Neural cell (in vitro differentiated cells): ENCODE data around the gene EDIL3. TPM values are rescaled to one million over a fixed set of nuclear protein-coding genes. Genes with fewer than 3 reads are reported as not detected.

Source experiments
- H2AFZ ChIP-seq: fragments of 200-600, 300-800 bp; sonication (generic), shearing (Covaris generic); 2 replicates; pipeline ENCODE4 v1.6.0; 2014; ENCODE audit warnings: low read depth, mild to moderate bottlenecking, antibody characterized with exemption, low read length, moderate library complexity
- H3F3A ChIP-seq: fragments of 200-600 bp; shearing (Covaris generic); 2 replicates; pipeline ENCODE4 v1.6.1; 2016; ENCODE audit warnings: mild to moderate bottlenecking, moderate library complexity, mixed read lengths, antibody characterized with exemption, low read length; ENCODE audit not compliant: insufficient read depth, poor library complexity, severe bottlenecking
- H3K27ac ChIP-seq: fragments of 200-600, 300-800 bp; sonication (generic), shearing (Covaris generic); 2 replicates; pipeline ENCODE4 v1.5.1; 2014; ENCODE audit warnings: mild to moderate bottlenecking, low read length, moderate library complexity
- H3K27me3 ChIP-seq: fragments of 300-800, 200-600 bp; sonication (generic), shearing (Covaris generic); 2 replicates; pipeline ENCODE4 v1.6.0; 2014; ENCODE audit warnings: mild to moderate bottlenecking, low read depth, low read length, moderate library complexity; ENCODE audit not compliant: insufficient read depth
- H3K36me3 ChIP-seq: fragments of 300-800, 200-600 bp; sonication (generic), shearing (Covaris generic); 2 replicates; pipeline ENCODE4 v1.5.1; 2014; ENCODE audit warnings: mild to moderate bottlenecking, antibody characterized with exemption, low read length, moderate library complexity; ENCODE audit not compliant: insufficient read depth
- H3K4me2 ChIP-seq: fragments of 300-800, 200-600 bp; sonication (generic), shearing (Covaris generic); 2 replicates; pipeline ENCODE4 v1.6.0; 2014; ENCODE audit warnings: mild to moderate bottlenecking, low read length
- H3K4me3 ChIP-seq: fragments of 300-800, 200-600 bp; sonication (generic), shearing (Covaris generic); 2 replicates; pipeline ENCODE4 v1.5.1; 2014; ENCODE audit warnings: mild to moderate bottlenecking, low read length, moderate library complexity
- H3K79me2 ChIP-seq: fragments of 200-600 bp; shearing (Covaris generic); replicated peaks from 2 replicates; pipeline ENCODE4 v1.6.0; 2014; ENCODE audit warnings: mild to moderate bottlenecking, low read length, moderate library complexity; ENCODE audit not compliant: insufficient read depth
- H3K9ac ChIP-seq: fragments of 300-800, 200-600 bp; sonication (generic), shearing (Covaris generic); 2 replicates; pipeline ENCODE4 v1.6.1; 2016; ENCODE audit warnings: mild to moderate bottlenecking, low read length, mixed read lengths
- H3K9me2 ChIP-seq: fragments of 200-600 bp; shearing (Covaris generic); 2 replicates; pipeline ENCODE4 v1.6.1; 2016; ENCODE audit warnings: mild to moderate bottlenecking, low read length, mixed read lengths; ENCODE audit not compliant: insufficient read depth
- H3K9me3 ChIP-seq: fragments of 200-600, 300-800 bp; sonication (generic), shearing (Covaris generic); 2 replicates; pipeline ENCODE4 v1.6.1; 2016; ENCODE audit warnings: mild to moderate bottlenecking, mixed run types, low read length, moderate library complexity, mixed read lengths
- H4K20me1 ChIP-seq: fragments of 200-600 bp; shearing (Covaris generic); 2 replicates; pipeline ENCODE4 v1.6.1; 2016; ENCODE audit warnings: mild to moderate bottlenecking, mixed run types; ENCODE audit not compliant: insufficient read depth
- EP300 ChIP-seq: fragments of 450-650 bp; conservative IDR thresholded peaks from 2 replicates; pipeline ENCODE4 v1.6.1; 2014; ENCODE audit warnings: antibody characterized with exemption, mild to moderate bottlenecking, moderate library complexity; ENCODE audit not compliant: poor library complexity, severe bottlenecking
- EZH2 ChIP-seq: fragments of 200-600, 300-800 bp; shearing (Covaris generic), sonication (generic); IDR thresholded peaks from 2 replicates; pipeline ENCODE4 v1.6.1; 2014; ENCODE audit warnings: antibody characterized with exemption, low read length, borderline replicate concordance, mild to moderate bottlenecking; ENCODE audit not compliant: insufficient read depth, poor library complexity, severe bottlenecking
- MXI1 ChIP-seq: fragments of 450-650 bp; conservative IDR thresholded peaks from 2 replicates; pipeline ENCODE4 v1.6.1; 2014; ENCODE audit warnings: antibody characterized with exemption, mild to moderate bottlenecking; ENCODE audit not compliant: poor library complexity, severe bottlenecking
- POLR2AphosphoS5 ChIP-seq: IDR thresholded peaks from 2 replicates; pipeline ENCODE4 v1.6.1; 2012
- RAD21 ChIP-seq: fragments of 450-650 bp; conservative IDR thresholded peaks from 2 replicates; pipeline ENCODE4 v1.6.1; 2014; ENCODE audit warnings: antibody characterized with exemption, mild to moderate bottlenecking, moderate library complexity
- REST ChIP-seq: IDR thresholded peaks from 2 replicates; pipeline ENCODE4 v1.6.1; 2012; ENCODE audit warnings: borderline replicate concordance
- SMC3 ChIP-seq: fragments of 450-650 bp; conservative IDR thresholded peaks from 2 replicates; pipeline ENCODE4 v1.6.1; 2014; ENCODE audit warnings: antibody characterized with exemption, mild to moderate bottlenecking, moderate library complexity; ENCODE audit not compliant: poor library complexity
- TAF1 ChIP-seq: IDR thresholded peaks from 2 replicates; pipeline ENCODE4 v1.6.1; 2012; ENCODE audit warnings: low read depth
- polyA plus RNA-seq: library from polyadenylated mRNA; depleted of rRNA; stranded (reverse); fragments of >200 nt; gene quantifications from 2 replicates; pipeline ENCODE4 v1.2.3, GENCODE V29; 2014
- TF ChIP-seq, protein P1 (sequence below): fragments of 450-650 bp; IDR thresholded peaks from 2 replicates; pipeline ENCODE4 v1.5.1; 2014; ENCODE audit warnings: antibody characterized with exemption, mild to moderate bottlenecking, moderate library complexity; ENCODE audit not compliant: poor library complexity, severe bottlenecking

Gene EDIL3
- polyA plus RNA-seq, 1 donor from 2014 or later, result 6.1 TPM

DNA sequence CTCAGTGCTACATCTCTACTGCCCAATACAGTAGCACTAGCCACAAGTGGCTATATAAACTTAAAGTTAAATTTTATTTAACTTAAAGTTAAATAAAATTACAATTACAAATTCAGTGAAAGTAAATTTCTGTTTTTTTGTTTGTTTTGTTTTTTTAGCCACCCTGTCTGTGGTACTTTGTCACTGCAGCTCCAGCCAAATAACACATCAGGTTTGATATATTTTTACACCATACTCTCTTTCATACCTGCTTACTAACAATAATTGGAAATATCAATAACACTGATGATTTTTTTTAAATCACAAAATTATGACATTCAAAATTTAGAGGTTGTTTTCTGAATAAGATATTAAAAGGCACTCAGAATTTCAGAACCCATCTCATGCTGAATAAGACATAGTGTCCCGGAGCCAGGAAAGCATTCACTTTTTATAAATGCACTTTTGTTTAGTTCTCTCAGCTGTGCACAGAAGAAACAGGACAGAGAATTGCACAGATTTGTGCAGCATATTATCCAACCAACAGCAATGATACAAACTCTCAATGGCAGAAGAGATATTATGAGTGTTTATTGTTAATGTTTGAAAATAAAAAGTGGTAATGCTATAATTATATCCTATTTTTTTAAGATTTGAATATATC is 92.6 kb downstream of the EDIL3 start:
- H3K36me3 ChIP-seq, result no peaks in the 10 kb centered on the region
- H4K20me1 ChIP-seq, result no peaks in the 10 kb centered on the region
- H3K9me2 ChIP-seq, result no peaks in the 10 kb centered on the region
- H2AFZ ChIP-seq, result no peak overlapping the region
- H3K9ac ChIP-seq, result no peak overlapping the region
- H3K4me3 ChIP-seq, result no peak overlapping the region
- H3K27ac ChIP-seq, result no peak overlapping the region
- no peaks in the 10 kb centered on the region for H3K27me3 ChIP-seq
- H3K4me2 ChIP-seq, result no peak overlapping the region
- no peaks in the 10 kb centered on the region for H3K9me3 ChIP-seq
- no peak for TF ChIP-seq EZH2
- no peak for TF ChIP-seq EP300
- TF ChIP-seq REST, result no peak
- no peak for TF ChIP-seq POLR2AphosphoS5
- no peak for TF ChIP-seq MXI1
- TF ChIP-seq TAF1, result no peak
- TF ChIP-seq SMC3, result no peak
- TF ChIP-seq RAD21, result no peak
- TF ChIP-seq, protein P1, sequence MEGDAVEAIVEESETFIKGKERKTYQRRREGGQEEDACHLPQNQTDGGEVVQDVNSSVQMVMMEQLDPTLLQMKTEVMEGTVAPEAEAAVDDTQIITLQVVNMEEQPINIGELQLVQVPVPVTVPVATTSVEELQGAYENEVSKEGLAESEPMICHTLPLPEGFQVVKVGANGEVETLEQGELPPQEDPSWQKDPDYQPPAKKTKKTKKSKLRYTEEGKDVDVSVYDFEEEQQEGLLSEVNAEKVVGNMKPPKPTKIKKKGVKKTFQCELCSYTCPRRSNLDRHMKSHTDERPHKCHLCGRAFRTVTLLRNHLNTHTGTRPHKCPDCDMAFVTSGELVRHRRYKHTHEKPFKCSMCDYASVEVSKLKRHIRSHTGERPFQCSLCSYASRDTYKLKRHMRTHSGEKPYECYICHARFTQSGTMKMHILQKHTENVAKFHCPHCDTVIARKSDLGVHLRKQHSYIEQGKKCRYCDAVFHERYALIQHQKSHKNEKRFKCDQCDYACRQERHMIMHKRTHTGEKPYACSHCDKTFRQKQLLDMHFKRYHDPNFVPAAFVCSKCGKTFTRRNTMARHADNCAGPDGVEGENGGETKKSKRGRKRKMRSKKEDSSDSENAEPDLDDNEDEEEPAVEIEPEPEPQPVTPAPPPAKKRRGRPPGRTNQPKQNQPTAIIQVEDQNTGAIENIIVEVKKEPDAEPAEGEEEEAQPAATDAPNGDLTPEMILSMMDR, result no peak
- H3F3A ChIP-seq, result no peaks in the 10 kb centered on the region
- H3K79me2 ChIP-seq, result no peaks in the 10 kb centered on the region

DNA sequence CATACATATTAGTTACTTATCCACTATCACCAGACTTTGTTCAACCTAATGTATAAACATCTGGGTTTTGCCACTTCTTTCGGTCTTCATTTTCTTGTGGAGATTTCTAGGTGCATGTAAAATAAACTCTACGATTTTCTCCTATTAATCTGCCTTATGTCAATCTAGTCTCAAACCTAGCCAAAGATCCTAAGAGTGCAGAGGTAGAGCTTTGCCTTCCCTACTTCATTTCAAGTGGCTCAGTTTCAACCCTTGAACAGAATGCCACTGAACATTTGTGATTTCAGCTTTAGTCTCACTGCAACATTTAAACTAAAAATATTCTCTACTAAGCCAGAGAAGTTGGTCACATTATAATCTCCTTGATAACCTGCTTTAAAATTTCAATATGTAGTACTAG is 94.0 kb downstream of the EDIL3 start:
- H3K9me2 ChIP-seq, result no peaks in the 10 kb centered on the region
- no peak overlapping the region for H3K4me3 ChIP-seq
- H3K9ac ChIP-seq, result no peak overlapping the region
- H4K20me1 ChIP-seq, result no peaks in the 10 kb centered on the region
- no peaks in the 10 kb centered on the region for H3F3A ChIP-seq
- no peaks in the 10 kb centered on the region for H3K36me3 ChIP-seq
- no peak overlapping the region for H3K4me2 ChIP-seq
- H3K79me2 ChIP-seq, result no peaks in the 10 kb centered on the region
- TF ChIP-seq SMC3, result no peak
- TF ChIP-seq MXI1, result no peak
- TF ChIP-seq EP300, result no peak
- TF ChIP-seq, protein P1, result no peak
- no peak for TF ChIP-seq POLR2AphosphoS5
- no peak for TF ChIP-seq REST
- no peak for TF ChIP-seq TAF1
- no peaks in the 10 kb centered on the region for H3K9me3 ChIP-seq
- no peak overlapping the region for H2AFZ ChIP-seq
- H3K27me3 ChIP-seq, result no peaks in the 10 kb centered on the region
- no peak overlapping the region for H3K27ac ChIP-seq
